Mucosa of descending colon (tissue), 3 donors: Measurements from ENCODE around the gene TMCC1. TPM values are rescaled to one million over a fixed set of nuclear protein-coding genes. Genes with fewer than 3 reads are reported as not detected.

Experiments
- ATAC-seq: fragments of 200-7000 bp; cut with Tn5 transposase; one replicate; pipeline ENCODE4 v1.9.1; 2020; ENCODE audit warnings: mild to moderate bottlenecking, moderate library complexity
- DNase-seq, 3 donors: peaks; one replicate each; pipeline ENCODE4 v3.0.0-alpha.2; 2020
- H3K36me3 ChIP-seq: fragments of 200-600 bp; one replicate; pipeline ENCODE4 v1.8.0; 2021; ENCODE audit warnings: low read depth, mild to moderate bottlenecking
- H3K4me1 ChIP-seq: fragments of 200-600 bp; one replicate; pipeline ENCODE4 v1.8.0; 2021; ENCODE audit warnings: low read depth, mild to moderate bottlenecking
- H3K4me3 ChIP-seq: fragments of 200-600 bp; one replicate; pipeline ENCODE4 v1.8.0; 2021; ENCODE audit warnings: mild to moderate bottlenecking
- H3K9me3 ChIP-seq: fragments of 200-600 bp; one replicate; pipeline ENCODE4 v1.8.0; 2021; ENCODE audit warnings: mild to moderate bottlenecking
- intact Hi-C, 2 donors: fragments of 100-400 bp; cut with DNase I in 1 of 2; cut with micrococcal nuclease in 1 of 2; formaldehyde crosslinking; loops; one replicate each; pipeline versions ENCODE4 v1.11.0 to v1.11.1; 2022; cut with DNase I, micrococcal nuclease
- total RNA-seq, 3 donors: library from RNA; stranded (reverse); fragmentation: NEBNext Ultra II Directional in 2 of 3; extraction: Animal tissue kit (Norgen Biotek cat#: 25700) in 2 of 3; gene quantifications; one replicate each; pipeline versions ENCODE4 v1.2.1 to v1.2.4, GENCODE V29; 2021 to 2023
- TF ChIP-seq, protein P1 (sequence below): fragments of 200-600 bp; IDR thresholded peaks from one replicate; pipeline ENCODE4 v1.8.0; 2022; ENCODE audit warnings: antibody characterized with exemption, mild to moderate bottlenecking
- donor health status: DM: no; HTN: no; CAD: no; lungs with moderate emphysema.
- donor health status: DM: no; HTN: no; CAD: no.
- donor health status: DM: no; HTN: yes; CAD: no.

Gene TMCC1
- total RNA-seq, 3 donors from 2014 or later: 28.6 to 58.7 (median 28.9) TPM

DNA sequence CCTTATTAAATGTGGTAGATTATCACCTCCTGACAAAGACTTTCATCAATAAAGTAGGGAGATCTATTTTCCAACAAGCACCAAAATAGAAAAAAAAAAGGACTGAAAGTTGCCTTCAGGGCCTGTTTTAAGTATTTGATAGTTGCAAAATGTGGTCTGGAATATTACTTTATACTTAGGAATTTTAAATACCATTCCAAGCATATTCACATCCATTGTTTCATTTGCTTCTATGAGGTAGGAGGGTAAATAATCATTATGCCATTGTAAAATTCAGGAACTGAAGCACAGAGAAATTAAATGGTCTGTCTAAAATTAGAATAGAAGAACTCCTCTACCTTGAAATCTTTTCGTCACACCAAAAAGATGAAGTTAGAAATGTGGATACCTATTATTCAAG is 110.0 kb downstream of the TMCC1 start:
- H3K4me3 ChIP-seq: no peak overlapping the region
- no peaks in the 10 kb centered on the region for H3K4me1 ChIP-seq
- ATAC-seq (no peak), DNase-seq (no peak)
- H3K36me3 ChIP-seq: no peaks in the 10 kb centered on the region
- H3K9me3 ChIP-seq: no peaks in the 10 kb centered on the region
- intact Hi-C loops: no loop called here
- TF ChIP-seq, protein P1, sequence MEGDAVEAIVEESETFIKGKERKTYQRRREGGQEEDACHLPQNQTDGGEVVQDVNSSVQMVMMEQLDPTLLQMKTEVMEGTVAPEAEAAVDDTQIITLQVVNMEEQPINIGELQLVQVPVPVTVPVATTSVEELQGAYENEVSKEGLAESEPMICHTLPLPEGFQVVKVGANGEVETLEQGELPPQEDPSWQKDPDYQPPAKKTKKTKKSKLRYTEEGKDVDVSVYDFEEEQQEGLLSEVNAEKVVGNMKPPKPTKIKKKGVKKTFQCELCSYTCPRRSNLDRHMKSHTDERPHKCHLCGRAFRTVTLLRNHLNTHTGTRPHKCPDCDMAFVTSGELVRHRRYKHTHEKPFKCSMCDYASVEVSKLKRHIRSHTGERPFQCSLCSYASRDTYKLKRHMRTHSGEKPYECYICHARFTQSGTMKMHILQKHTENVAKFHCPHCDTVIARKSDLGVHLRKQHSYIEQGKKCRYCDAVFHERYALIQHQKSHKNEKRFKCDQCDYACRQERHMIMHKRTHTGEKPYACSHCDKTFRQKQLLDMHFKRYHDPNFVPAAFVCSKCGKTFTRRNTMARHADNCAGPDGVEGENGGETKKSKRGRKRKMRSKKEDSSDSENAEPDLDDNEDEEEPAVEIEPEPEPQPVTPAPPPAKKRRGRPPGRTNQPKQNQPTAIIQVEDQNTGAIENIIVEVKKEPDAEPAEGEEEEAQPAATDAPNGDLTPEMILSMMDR: no peak

DNA sequence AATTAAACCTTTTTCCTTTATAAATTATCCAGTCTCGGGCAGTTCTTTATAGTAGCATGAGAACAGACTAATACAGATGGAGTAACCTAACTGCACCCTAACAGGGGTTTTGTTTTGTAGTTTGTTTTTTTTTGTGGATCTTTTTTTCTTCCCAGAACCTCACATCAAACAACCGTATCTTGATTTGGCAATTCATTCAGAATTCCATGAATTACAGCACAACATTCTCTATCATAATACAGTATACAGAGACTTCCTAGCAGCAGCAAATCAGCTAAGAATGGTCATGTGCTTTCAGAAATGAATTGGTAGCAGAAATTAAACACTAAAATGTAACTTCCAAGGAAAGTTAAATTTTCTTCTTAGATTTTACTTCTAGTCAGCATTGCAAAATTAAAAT is 114.6 kb downstream of the TMCC1 start:
- intact Hi-C loops: no loop called here
- no peak overlapping the region for H3K4me3 ChIP-seq
- no peak for ATAC-seq
- H3K36me3 ChIP-seq: no peaks in the 10 kb centered on the region
- DNase-seq: no peak
- TF ChIP-seq, protein P1: no peak
- no peaks in the 10 kb centered on the region for H3K9me3 ChIP-seq
- no peaks in the 10 kb centered on the region for H3K4me1 ChIP-seq

DNA sequence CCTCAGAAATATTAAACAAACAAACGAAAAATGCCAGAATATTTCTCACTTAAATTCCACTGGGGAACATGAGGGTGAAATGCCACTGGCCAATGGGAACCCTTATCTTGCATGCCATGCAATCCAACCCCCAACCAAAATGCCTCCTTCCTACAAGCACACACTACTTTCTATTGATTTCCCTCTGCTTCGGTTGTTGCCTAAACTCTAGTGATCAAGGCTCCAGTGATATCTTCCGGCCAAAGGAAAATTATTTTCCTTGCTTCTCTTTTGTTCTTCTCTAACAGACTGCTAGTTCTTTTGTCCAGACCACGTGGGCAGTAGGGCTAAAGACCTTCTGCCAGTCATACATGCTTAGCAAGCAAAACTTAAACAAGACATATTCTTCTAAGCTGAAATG is 115.7 kb downstream of the TMCC1 start:
- ATAC-seq (no peak), DNase-seq (no peak)
- TF ChIP-seq, protein P1: no peak
- Histone ChIP-seq H3K36me3 (no peaks in the 10 kb centered on the region), H3K4me1 (no peaks in the 10 kb centered on the region), H3K9me3 (no peaks in the 10 kb centered on the region), H3K4me3 (no peak overlapping the region)
- intact Hi-C loops: no loop called here

DNA sequence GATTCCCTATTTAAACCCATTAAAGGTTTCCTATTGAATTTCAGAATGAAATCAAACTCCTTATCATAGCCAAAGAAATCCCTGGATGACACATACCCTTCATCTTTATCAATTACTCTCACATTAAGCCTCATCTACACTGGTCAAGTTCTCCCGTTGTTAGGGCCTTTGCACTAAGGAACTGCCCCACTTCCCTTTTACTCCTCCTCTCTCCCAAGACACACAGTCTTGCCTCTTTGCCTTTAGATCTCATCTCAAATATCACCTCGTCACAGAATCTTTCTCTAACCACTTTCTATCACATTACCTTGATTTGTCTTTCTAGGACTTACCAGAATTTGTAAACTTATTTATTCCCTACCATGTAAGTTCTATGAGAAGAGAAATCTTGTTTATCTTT is 117.6 kb downstream of the TMCC1 start:
- DNase-seq (no peak), ATAC-seq (no peak)
- intact Hi-C loops: no loop called here
- TF ChIP-seq, protein P1: no peak
- H3K36me3 ChIP-seq: no peaks in the 10 kb centered on the region
- no peaks in the 10 kb centered on the region for H3K9me3 ChIP-seq
- H3K4me3 ChIP-seq: no peak overlapping the region
- no peaks in the 10 kb centered on the region for H3K4me1 ChIP-seq

DNA sequence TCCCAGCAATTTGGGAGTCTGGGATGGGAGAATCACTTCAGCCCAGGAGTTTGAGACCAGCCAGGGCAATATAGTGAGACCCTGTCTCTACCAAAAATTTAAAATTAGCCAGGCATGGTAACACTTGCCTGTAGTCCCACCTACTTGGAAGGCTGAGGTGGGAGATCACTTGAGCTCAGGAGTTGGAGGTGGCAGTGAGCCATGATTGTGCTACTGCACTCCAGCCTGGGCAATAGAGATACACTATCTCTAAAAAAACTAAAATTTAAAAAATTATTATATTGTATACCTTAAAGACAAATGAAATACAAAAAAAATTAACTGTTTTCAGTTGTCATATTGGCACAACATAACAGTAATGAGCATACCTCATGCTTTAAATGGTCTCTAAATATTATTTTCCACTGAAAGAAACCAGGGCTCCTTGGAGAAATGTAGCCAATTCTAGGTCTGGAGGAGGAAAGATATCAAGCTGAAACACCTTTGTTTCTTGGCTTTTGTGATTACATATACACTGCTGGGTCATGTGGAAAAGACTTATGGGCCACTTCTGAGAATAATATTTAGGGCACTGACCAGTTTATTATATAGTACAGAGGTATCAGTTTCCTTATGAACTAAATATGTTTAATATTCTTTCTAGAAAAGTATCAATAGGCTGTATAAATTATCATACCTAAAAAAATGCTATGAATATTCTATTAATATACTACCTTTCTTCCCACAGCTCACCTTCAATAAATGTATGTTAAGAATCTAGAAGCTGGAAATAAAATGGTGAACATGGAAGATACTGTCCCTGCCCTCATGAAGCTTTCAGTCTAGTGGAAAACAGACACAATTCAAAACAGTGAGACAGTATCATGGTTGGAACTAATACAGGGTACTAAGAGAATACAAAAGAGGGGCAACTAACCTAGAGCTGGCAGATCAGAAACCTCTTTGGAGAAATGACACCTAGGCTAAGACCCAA is 119.5 kb downstream of the TMCC1 start:
- no peaks in the 10 kb centered on the region for H3K36me3 ChIP-seq
- TF ChIP-seq, protein P1: no peak
- H3K9me3 ChIP-seq: no peaks in the 10 kb centered on the region
- no peaks in the 10 kb centered on the region for H3K4me1 ChIP-seq
- no peak overlapping the region for H3K4me3 ChIP-seq
- DNase-seq (no peak), ATAC-seq (no peak)
- intact Hi-C loops: no loop called here
